Smooth muscle cell (in vitro differentiated cells): ENCODE results near the gene PCDHA3. TPM values are rescaled to one million over a fixed set of nuclear protein-coding genes. Genes with fewer than 3 reads are reported as not detected.
"Not testable (repeated sequence)": the region's sequence is repeated elsewhere in the genome, so short reads cannot be mapped to it uniquely, and the experiment has no call there.

Experiments used
- DNase-seq: peaks from one replicate; lab custom pipeline; 2025; ENCODE audit not compliant: unreplicated experiment; lab: John Stamatoyannopoulos, UW
- H2AFZ ChIP-seq: fragments of 200-600 bp; sonication (generic); 2 replicates; pipeline ENCODE4 v1.6.0; 2016; ENCODE audit warnings: antibody characterized with exemption, low read depth, mild to moderate bottlenecking
- H3F3A ChIP-seq: fragments of 200-600 bp; sonication (generic); 2 replicates; pipeline ENCODE4 v1.6.0; 2017; ENCODE audit warnings: antibody characterized with exemption, low read depth
- H3K27ac ChIP-seq: fragments of 200-600 bp; sonication (generic); 2 replicates; pipeline ENCODE4 v1.5.1; 2016; ENCODE audit warnings: low read depth, mild to moderate bottlenecking
- H3K27me3 ChIP-seq: fragments of 200-600 bp; sonication (generic); 2 replicates; pipeline ENCODE4 v1.6.1; 2016; ENCODE audit warnings: low read depth, mild to moderate bottlenecking
- H3K36me3 ChIP-seq: fragments of 200-600 bp; sonication (generic); 2 replicates; pipeline ENCODE4 v1.5.1; 2016; ENCODE audit warnings: low read depth
- H3K4me1 ChIP-seq: fragments of 200-600 bp; sonication (generic); 2 replicates; pipeline ENCODE4 v1.5.1; 2016; ENCODE audit warnings: low read depth
- H3K4me2 ChIP-seq: fragments of 200-600 bp; sonication (generic); 2 replicates; pipeline ENCODE4 v1.6.0; 2016; ENCODE audit warnings: mild to moderate bottlenecking
- H3K4me3 ChIP-seq: fragments of 200-600 bp; sonication (generic); 2 replicates; pipeline ENCODE4 v1.5.1; 2016; ENCODE audit warnings: mild to moderate bottlenecking
- H3K79me2 ChIP-seq: fragments of 200-600 bp; sonication (generic); 2 replicates; pipeline ENCODE4 v1.6.0; 2016; ENCODE audit warnings: low read depth, mild to moderate bottlenecking
- H3K9ac ChIP-seq: fragments of 200-600 bp; sonication (generic); 2 replicates; pipeline ENCODE4 v1.6.0; 2016; ENCODE audit warnings: low read depth
- H3K9me3 ChIP-seq: fragments of 200-600 bp; sonication (generic); replicated peaks from 2 replicates; pipeline ENCODE4 v1.5.1; 2016; ENCODE audit warnings: low read depth
- H4K20me1 ChIP-seq: fragments of 200-600 bp; sonication (generic); 2 replicates; pipeline ENCODE4 v1.6.0; 2016; ENCODE audit warnings: low read depth
- CTCF ChIP-seq: fragments of 200-600 bp; sonication (generic); IDR thresholded peaks from 2 replicates; pipeline ENCODE4 v1.5.1; 2017; ENCODE audit warnings: borderline replicate concordance, mild to moderate bottlenecking, antibody characterized with exemption; ENCODE audit not compliant: insufficient read depth, poor library complexity, severe bottlenecking
- WGBS: methylation state at CpG from one replicate; pipeline ENCODE4 v1.1.7; 2016; ENCODE audit warnings: low lambda C conversion rate; 5-methylcytosine and 5-hydroxymethylcytosine counted together
- polyA plus RNA-seq: library from polyadenylated mRNA; unstranded; fragments of >200 nt; fragmentation: Nextera tagmentation; extraction: Ambion mirVana; gene quantifications from 2 replicates; pipeline ENCODE4 v1.2.1, GENCODE V29; 2016
- total RNA-seq: library from RNA; depleted of rRNA; stranded (reverse); fragments of >200 nt; gene quantifications from 2 replicates; pipeline ENCODE4 v1.2.3, GENCODE V29; 2014

Gene PCDHA3
- total and polyA plus RNA-seq, 2 experiments from 2014 or later, result 0.89 to 3.2 TPM

- H3F3A ChIP-seq, result no peaks in the 10 kb centered on the region
- H3K4me1 ChIP-seq, result no peaks in the 10 kb centered on the region
- no peak for TF ChIP-seq CTCF
- H3K36me3 ChIP-seq, result peaks cover 6% of the 10 kb centered on the region
- H2AFZ ChIP-seq, result no peak overlapping the region
- no peak overlapping the region for H3K27ac ChIP-seq
- H3K9me3 ChIP-seq, result peaks cover 65% of the 10 kb centered on the region
- H3K9ac ChIP-seq, result no peak overlapping the region
- no peaks in the 10 kb centered on the region for H3K27me3 ChIP-seq
- 81% methylated on average over 4 of the region's 4 CpGs for WGBS
- DNase-seq, result no peak
- no peak overlapping the region for H3K4me3 ChIP-seq
- H3K79me2 ChIP-seq, result no peaks in the 10 kb centered on the region
- no peak overlapping the region for H3K4me2 ChIP-seq
- H4K20me1 ChIP-seq, result no peaks in the 10 kb centered on the region
Measured at GRCh38 chr5:140767444-140767843, 33.4 kb upstream of the PCDHA3 start.

DNA sequence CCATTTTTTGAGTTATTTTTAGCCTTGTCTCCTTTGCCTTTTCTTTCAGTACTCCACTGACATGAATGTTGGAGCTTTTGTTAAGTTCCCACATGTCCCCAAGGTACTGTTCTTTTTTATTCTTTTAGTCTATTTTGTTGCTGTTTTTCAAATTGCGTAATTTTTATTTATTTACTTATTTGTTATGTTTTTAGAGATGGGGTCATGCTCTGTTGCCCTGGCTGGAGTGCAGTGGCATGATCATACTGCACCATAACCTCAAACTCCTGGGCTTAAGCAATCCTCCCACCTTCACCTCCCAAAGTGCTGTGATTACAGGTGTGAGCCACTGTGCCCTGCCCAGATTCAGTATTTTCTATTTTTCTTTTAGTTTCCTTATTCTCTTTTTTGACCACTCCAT, 20.3 kb upstream of the PCDHA3 start:
- Histone ChIP-seq H2AFZ (no peak overlapping the region), H3K27me3 (no peaks in the 10 kb centered on the region), H3K4me3 (no peak overlapping the region), H3F3A (no peaks in the 10 kb centered on the region), H3K79me2 (no peaks in the 10 kb centered on the region), H4K20me1 (no peaks in the 10 kb centered on the region), H3K9ac (no peak overlapping the region), H3K4me2 (no peak overlapping the region), H3K27ac (no peak overlapping the region), H3K9me3 (peaks cover 4% of the 10 kb centered on the region), H3K36me3 (no peaks in the 10 kb centered on the region), H3K4me1 (no peaks in the 10 kb centered on the region)
- DNase-seq, result no peak
- 89% methylated on average over 1 of the region's 1 CpG for WGBS
- TF ChIP-seq CTCF, result no peak

DNA sequence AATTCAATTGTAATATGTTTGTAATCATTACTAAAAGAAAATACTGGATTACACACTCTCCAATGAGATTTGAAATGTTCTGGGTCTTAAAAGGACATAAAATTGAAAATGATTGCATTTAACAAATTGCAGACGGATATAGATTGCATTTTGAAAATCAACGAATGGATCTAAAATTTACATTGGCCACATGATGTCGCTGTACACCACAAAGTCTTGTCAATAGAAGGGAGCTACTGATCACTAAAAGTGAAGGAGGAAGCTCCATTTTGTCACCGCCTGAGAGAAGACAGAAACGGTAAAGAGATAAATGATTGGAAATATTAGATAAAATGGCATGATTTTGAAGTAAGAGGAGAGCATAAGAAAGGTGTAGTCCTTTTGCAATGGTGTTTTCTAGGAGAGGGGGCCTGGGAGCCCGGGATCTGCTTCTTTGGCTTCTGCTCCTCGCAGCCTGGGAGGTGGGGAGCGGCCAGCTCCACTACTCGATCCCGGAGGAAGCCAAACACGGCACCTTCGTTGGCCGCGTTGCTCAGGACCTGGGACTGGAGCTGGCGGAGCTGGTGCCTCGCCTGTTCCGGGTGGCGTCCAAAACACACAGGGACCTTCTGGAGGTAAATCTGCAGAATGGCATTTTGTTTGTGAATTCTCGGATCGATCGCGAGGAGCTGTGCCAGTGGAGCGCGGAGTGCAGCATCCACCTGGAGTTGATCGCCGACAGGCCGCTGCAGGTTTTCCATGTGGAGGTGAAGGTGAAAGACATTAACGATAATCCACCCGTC, 14.8 kb upstream of the PCDHA3 start, which contains the start of gene PCDHA1:
PCDHA1 (plus strand) TSS at position 236 of the 782 bp plus-strand sequence.
- no peak for TF ChIP-seq CTCF
- Histone ChIP-seq H4K20me1 (no peaks in the 10 kb centered on the region), H3K4me3 (no peak within 1 kb of the TSS), H3K4me1 (no peaks in the 10 kb centered on the region), H2AFZ (no peak within 1 kb of the TSS), H3K9me3 (no peaks in the 10 kb centered on the region), H3K27me3 (no peaks in the 10 kb centered on the region), H3K4me2 (no peak within 1 kb of the TSS), H3F3A (no peaks in the 10 kb centered on the region), H3K27ac (no peak within 1 kb of the TSS), H3K79me2 (no peaks in the 10 kb centered on the region), H3K36me3 (no peaks in the 10 kb centered on the region), H3K9ac (no peak within 1 kb of the TSS)
- no peak for DNase-seq
- WGBS, result 85% methylated on average over 29 of the region's 29 CpGs

DNA sequence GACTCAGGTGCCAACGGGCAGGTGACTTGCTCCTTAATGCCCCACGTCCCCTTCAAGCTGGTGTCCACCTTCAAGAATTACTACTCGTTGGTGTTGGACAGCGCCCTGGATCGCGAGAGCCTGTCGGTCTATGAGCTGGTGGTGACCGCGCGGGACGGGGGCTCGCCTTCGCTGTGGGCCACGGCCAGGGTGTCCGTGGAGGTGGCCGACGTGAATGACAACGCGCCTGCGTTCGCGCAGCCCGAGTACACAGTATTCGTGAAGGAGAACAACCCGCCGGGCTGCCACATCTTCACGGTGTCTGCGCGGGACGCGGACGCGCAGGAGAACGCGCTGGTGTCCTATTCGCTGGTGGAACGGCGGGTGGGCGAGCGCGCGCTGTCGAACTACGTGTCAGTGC, 13.4 kb upstream of the PCDHA3 start:
- H3K27me3 ChIP-seq, H3F3A ChIP-seq, H3K9ac ChIP-seq, H3K4me1 ChIP-seq, H3K9me3 ChIP-seq, H4K20me1 ChIP-seq, H3K4me2 ChIP-seq, H3K4me3 ChIP-seq, H3K27ac ChIP-seq, DNase-seq, H3K79me2 ChIP-seq, H3K36me3 ChIP-seq, H2AFZ ChIP-seq: not testable (repeated sequence)
- WGBS, result 98% methylated on average over 43 of the region's 44 CpGs

GRCh38 chr5:140787849-140788504, 12.9 kb upstream of the PCDHA3 start:
- H3K27me3 ChIP-seq, H3K9ac ChIP-seq, H3K9me3 ChIP-seq, H3K79me2 ChIP-seq, H3K4me3 ChIP-seq, H3K27ac ChIP-seq, DNase-seq, H3K4me1 ChIP-seq, H3K4me2 ChIP-seq, H2AFZ ChIP-seq, H3K36me3 ChIP-seq, H3F3A ChIP-seq, H4K20me1 ChIP-seq: not testable (repeated sequence)
- 97% methylated on average over 46 of the region's 70 CpGs for WGBS
